Left lung (tissue), 10 donors: ENCODE data around the gene ADGRF3. TPM values are rescaled to one million over a fixed set of nuclear protein-coding genes. Genes with fewer than 3 reads are reported as not detected.
"Not testable (repeated sequence)": the region's sequence is repeated elsewhere in the genome, so short reads cannot be mapped to it uniquely, and the experiment has no call there.

Experiments
- ATAC-seq: fragments of 200-7000 bp; cut with Tn5 transposase; one replicate; pipeline ENCODE4 v1.9.1; 2020; ENCODE audit warnings: moderate library complexity
- DNase-seq, 4 donors: peaks; one replicate each; pipeline ENCODE4 v3.0.0-alpha.2; 2013 to 2020
- H3K27ac ChIP-seq, 2 donors: fragments of 200-600 bp; sonication (generic) in 1 of 2; one replicate each; pipeline versions ENCODE4 v1.5.0 to v1.8.0; 2020 to 2021
- H3K27me3 ChIP-seq, 2 donors: fragments of 200-600 bp; sonication (generic) in 1 of 2; one replicate each; pipeline versions ENCODE4 v1.5.0 to v1.8.0; 2020 to 2021
- H3K36me3 ChIP-seq, 2 donors: fragments of 200-600 bp; sonication (generic) in 1 of 2; one replicate each; pipeline versions ENCODE4 v1.5.0 to v1.8.0; 2020 to 2021
- H3K4me1 ChIP-seq, 2 donors: fragments of 200-600 bp; one replicate each; pipeline ENCODE4 v1.8.0; 2021
- H3K4me3 ChIP-seq, 2 donors: fragments of 200-600 bp; sonication (generic) in 1 of 2; one replicate each; pipeline versions ENCODE4 v1.5.0 to v1.8.0; 2020 to 2021; ENCODE audit warnings: mild to moderate bottlenecking in 1 of 2
- H3K9me3 ChIP-seq, 2 donors: fragments of 200-600 bp; sonication (generic) in 1 of 2; one replicate each; pipeline versions ENCODE4 v1.5.0 to v1.8.0; 2020 to 2021
- intact Hi-C, 2 donors: fragments of 100-400 bp; cut with DNase I; formaldehyde crosslinking; loops; one replicate each; pipeline versions ENCODE4 v1.11.2 to v1.14.2; 2022
- polyA plus RNA-seq, 6 donors: library from polyadenylated mRNA; unstranded; fragments of 120-200 nt; gene quantifications; one replicate each; pipeline ENCODE4 v1.2.1, GENCODE V29; 2013; ENCODE audit not compliant: insufficient read length in 6 of 6
- total RNA-seq, 2 donors: library from RNA; stranded (reverse); fragmentation: NEBNext Ultra II Directional; extraction: Animal tissue kit (Norgen Biotek cat#: 25700); gene quantifications; one replicate each; pipeline ENCODE4 v1.2.1, GENCODE V29; 2021
- TF ChIP-seq, protein P1 (sequence below), 2 donors: fragments of 200-600 bp; sonication (generic) in 1 of 2; IDR thresholded peaks; one replicate each; pipeline versions ENCODE4 v1.5.0 to v1.8.0; 2021; ENCODE audit warnings: antibody characterized with exemption in 2 of 2
- donor health status: DM: no; HTN: yes; CAD: no.
- donor health status: DM: no; HTN: no; CAD: no.

Gene ADGRF3
- total and polyA plus RNA-seq, 8 donors, result 0.08 to 2.3 (median 1.5) TPM

- no peak for DNase-seq
- H3K4me1 ChIP-seq, result peaks cover 0 to 5% of the 10 kb centered on the region in 2 donors
- no peaks in the 10 kb centered on the region for H3K36me3 ChIP-seq
- no peaks in the 10 kb centered on the region for H3K27me3 ChIP-seq
- H3K9me3 ChIP-seq, result no peaks in the 10 kb centered on the region
- no peak overlapping the region for H3K4me3 ChIP-seq
- TF ChIP-seq, protein P1, sequence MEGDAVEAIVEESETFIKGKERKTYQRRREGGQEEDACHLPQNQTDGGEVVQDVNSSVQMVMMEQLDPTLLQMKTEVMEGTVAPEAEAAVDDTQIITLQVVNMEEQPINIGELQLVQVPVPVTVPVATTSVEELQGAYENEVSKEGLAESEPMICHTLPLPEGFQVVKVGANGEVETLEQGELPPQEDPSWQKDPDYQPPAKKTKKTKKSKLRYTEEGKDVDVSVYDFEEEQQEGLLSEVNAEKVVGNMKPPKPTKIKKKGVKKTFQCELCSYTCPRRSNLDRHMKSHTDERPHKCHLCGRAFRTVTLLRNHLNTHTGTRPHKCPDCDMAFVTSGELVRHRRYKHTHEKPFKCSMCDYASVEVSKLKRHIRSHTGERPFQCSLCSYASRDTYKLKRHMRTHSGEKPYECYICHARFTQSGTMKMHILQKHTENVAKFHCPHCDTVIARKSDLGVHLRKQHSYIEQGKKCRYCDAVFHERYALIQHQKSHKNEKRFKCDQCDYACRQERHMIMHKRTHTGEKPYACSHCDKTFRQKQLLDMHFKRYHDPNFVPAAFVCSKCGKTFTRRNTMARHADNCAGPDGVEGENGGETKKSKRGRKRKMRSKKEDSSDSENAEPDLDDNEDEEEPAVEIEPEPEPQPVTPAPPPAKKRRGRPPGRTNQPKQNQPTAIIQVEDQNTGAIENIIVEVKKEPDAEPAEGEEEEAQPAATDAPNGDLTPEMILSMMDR (IDR thresholded peaks at IDR 0.05), result no peak
- ATAC-seq, result no peak
- intact Hi-C loops, result no loop called here
- no peak overlapping the region for H3K27ac ChIP-seq
Measured at GRCh38 chr2:26333293-26333692, 13.3 kb downstream of the ADGRF3 start.

DNA sequence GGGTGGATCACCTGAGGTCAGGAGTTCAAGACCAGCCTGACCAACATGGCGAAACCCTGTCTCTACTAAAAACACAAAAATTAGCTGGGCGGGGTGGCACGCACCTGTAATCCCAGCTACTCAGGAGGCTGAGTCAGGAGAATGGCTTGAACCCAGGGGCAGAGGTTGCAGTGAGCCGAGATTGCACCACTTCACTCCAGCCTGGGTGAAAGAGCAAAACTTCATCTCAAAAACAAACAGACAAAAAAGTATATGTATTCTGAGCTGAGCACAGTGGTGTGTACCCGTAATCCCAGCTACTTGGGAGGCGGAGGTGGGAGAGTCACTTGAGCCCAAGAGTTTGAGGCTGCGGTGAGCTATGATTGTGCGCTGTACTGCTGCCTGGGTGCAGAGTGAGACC lies 15.3 kb downstream of the ADGRF3 start:
- H3K4me3 ChIP-seq, ATAC-seq, DNase-seq, H3K27ac ChIP-seq, H3K27me3 ChIP-seq, H3K9me3 ChIP-seq, H3K36me3 ChIP-seq, intact Hi-C loops: not testable (repeated sequence)
- peaks cover 0 to 12% of the 10 kb centered on the region in 2 donors for H3K4me1 ChIP-seq

GRCh38 chr2:26330604-26331003 lies 16.0 kb downstream of the ADGRF3 start:
- intact Hi-C loops, result no loop called here
- no peak for ATAC-seq

GRCh38 chr2:26330114-26330549 lies 16.5 kb downstream of the ADGRF3 start:
- Histone ChIP-seq H3K36me3 (no peaks in the 10 kb centered on the region), H3K27me3 (no peaks in the 10 kb centered on the region), H3K9me3 (no peaks in the 10 kb centered on the region), H3K4me3 (no peak overlapping the region), H3K4me1 (peaks cover 0 to 15% of the 10 kb centered on the region in 2 donors), H3K27ac (no peak overlapping the region)
- TF ChIP-seq, protein P1 (IDR thresholded peaks at IDR 0.05), result peak; percentile 75 to 84
- DNase-seq, result peak; percentile 52 to 96 (median 84)
- ATAC-seq, result peak; percentile 99
- intact Hi-C loops, result no loop called here

More at GRCh38 chr2:26330604-26331003, 16.0 kb downstream of the ADGRF3 start:
- Histone ChIP-seq H3K4me3 (no peak overlapping the region), H3K27ac (no peak overlapping the region), H3K9me3 (no peaks in the 10 kb centered on the region), H3K27me3 (no peaks in the 10 kb centered on the region), H3K36me3 (no peaks in the 10 kb centered on the region), H3K4me1 (peaks cover 0 to 15% of the 10 kb centered on the region in 2 donors)
- TF ChIP-seq, protein P1 (IDR thresholded peaks at IDR 0.05), result no peak
- DNase-seq, result no peak

DNA sequence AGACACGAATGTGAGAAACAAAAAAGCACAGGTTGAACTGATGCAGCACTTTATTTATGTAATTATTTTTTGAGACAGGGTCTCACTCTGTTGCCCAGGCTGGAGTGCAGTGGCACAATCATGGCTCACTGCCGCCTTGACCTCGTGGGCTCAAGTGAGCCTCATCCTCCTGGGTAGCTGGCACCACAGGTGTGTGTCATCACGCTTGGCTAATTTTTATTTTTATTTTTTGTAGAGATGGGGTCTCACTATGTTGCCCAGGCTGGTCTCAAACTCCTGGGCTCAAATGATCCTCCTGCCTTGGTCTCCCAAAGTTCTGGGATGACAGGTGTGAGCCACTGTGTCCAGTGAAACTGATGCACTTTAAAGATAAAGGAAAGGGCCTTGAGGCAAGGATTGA lies 17.5 kb downstream of the ADGRF3 start:
- ATAC-seq, H3K27me3 ChIP-seq, DNase-seq, H3K27ac ChIP-seq, H3K36me3 ChIP-seq, H3K4me3 ChIP-seq, H3K9me3 ChIP-seq, intact Hi-C loops: not testable (repeated sequence)
- peaks cover 0 to 15% of the 10 kb centered on the region in 2 donors for H3K4me1 ChIP-seq

DNA sequence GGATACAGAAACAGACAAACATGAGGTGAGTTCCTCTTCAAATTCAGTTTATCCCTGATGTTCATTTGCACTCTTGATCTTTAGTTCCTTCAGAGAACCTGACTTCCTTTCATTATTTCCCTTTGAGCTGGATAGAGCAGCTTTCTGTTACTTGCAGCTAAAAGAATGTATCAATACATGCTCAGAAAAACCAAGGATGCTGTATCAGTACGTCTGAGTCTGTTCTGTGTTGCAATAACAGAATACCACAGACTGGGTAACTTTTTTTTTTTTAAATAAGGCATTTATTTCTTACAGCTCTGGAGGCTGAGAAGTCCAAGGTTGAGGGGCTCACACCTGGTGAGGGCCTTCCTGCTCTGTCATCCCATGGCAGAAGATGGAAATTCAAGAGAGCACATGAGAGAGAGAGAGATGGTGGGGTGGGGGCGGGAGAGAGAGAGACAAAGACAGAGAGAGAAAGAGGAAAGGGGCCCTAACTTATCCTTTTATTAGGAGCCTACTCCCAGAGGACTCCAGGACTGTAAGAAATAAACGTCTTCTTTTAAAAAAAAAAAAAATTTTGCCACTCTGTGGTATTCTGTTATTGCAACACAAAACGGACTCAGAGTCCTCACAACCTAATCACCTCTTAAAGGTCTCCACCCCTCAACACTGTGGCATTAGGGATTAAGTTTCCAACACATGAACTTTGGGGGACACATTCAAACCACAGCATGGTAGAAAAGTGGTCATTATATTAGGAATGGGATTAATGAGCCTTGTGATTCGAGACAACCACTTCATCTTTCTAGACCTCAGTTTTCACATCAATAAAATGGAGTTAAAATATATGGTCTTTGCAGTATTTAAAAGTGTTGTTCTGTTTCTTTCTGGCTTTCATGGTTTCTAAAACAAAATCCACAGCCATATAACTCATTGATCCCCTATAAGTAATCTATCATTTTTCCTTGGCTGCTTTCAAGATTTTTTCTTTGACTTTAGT lies 19.0 kb downstream of the ADGRF3 start:
- Histone ChIP-seq H3K4me1 (peaks cover 0 to 15% of the 10 kb centered on the region in 2 donors), H3K27ac (no peak overlapping the region), H3K4me3 (no peak overlapping the region), H3K36me3 (no peaks in the 10 kb centered on the region), H3K27me3 (no peaks in the 10 kb centered on the region), H3K9me3 (no peaks in the 10 kb centered on the region)
- TF ChIP-seq, protein P1 (IDR thresholded peaks at IDR 0.05), result no peak
- intact Hi-C loops, result no loop called here
- ATAC-seq (no peak), DNase-seq (no peak)
